ENCODE measurements around the gene SLAMF8. TPM values are rescaled to one million over a fixed set of nuclear protein-coding genes. Genes with fewer than 3 reads are reported as not detected.

The SLAMF8 gene
- total and polyA plus RNA-seq, 12 donors: 0.30 to 24.4 (median 0.99) TPM

- WGBS, 2 donors: 2 to 3% methylated on average over 81 to 88 of the region's 88 CpGs
Measured at GRCh38 chr1:159780583-159781582, 45.8 kb upstream of the SLAMF8 start, which contains the start of gene DUSP23. DUSP23 (plus strand) TSS chr1:159780962; CDS start chr1:159781101, 139 bp downstream.

GRCh38 chr1:159781992-159782391, 44.7 kb upstream of the SLAMF8 start:
- intact Hi-C loops (cut with DNase I): loop anchor here in 6 of 10 donors (5.0 to 10.0 kb wide), 5 partner anchors 110 to 727 kb away; partner anchors contain the start of gene PIGM (in 3 of the 6)
- H3K4me3 ChIP-seq: peak overlapping the region in 6 of 10 donors; percentile 75 to 91 (median 84)
- H3K9me3 ChIP-seq: no peaks in the 10 kb centered on the region
- TF ChIP-seq CTCF (IDR thresholded peaks at IDR 0.05): no peak
- no peak for ATAC-seq
- H3K27ac ChIP-seq: peak overlapping the region in 3 of 10 donors; percentile 78 to 90 (median 81)
- H3K36me3 ChIP-seq: no peaks in the 10 kb centered on the region
- H3K27me3 ChIP-seq: no peaks in the 10 kb centered on the region
- peaks cover 0 to 28% (median 11%) of the 10 kb centered on the region in 9 donors for H3K4me1 ChIP-seq
- 97% methylated on average over 12 of the region's 12 CpGs for WGBS, 2 donors
- no peak for DNase-seq

More at GRCh38 chr1:159780583-159781582, 45.8 kb upstream of the SLAMF8 start, which contains the start of gene DUSP23:
- Histone ChIP-seq H3K9me3 (no peaks in the 10 kb centered on the region), H3K27me3 (no peaks in the 10 kb centered on the region), H3K27ac (peak within 1 kb of the TSS; percentile 16 to 92 (median 81)), H3K36me3 (no peaks in the 10 kb centered on the region), H3K4me3 (peak within 1 kb of the TSS; percentile 66 to 91 (median 80)), H3K4me1 (peaks cover 0 to 28% (median 11%) of the 10 kb centered on the region in 9 donors)
- intact Hi-C loops (cut with DNase I): loop anchor here in 6 of 10 donors (5.0 to 10.0 kb wide), 5 partner anchors 111 to 726 kb away; partner anchors contain the start of gene PIGM (in 3 of the 6)
- DNase-seq: peak; percentile 97 to 98
- TF ChIP-seq CTCF (IDR thresholded peaks at IDR 0.05): peak; percentile 87 to 98 (median 94)
- peak; percentile 98 to 99 (median 99) for ATAC-seq

GRCh38 chr1:159783724-159784123, 42.9 kb upstream of the SLAMF8 start:
- intact Hi-C loops (cut with DNase I): loop anchor here in 6 of 10 donors (5.0 to 10.0 kb wide), 5 partner anchors 109 to 729 kb away; partner anchors contain the start of gene PIGM (in 3 of the 6)
- Histone ChIP-seq H3K36me3 (no peaks in the 10 kb centered on the region), H3K9me3 (no peaks in the 10 kb centered on the region), H3K27me3 (no peaks in the 10 kb centered on the region), H3K27ac (no peak overlapping the region), H3K4me1 (peaks cover 0 to 28% (median 11%) of the 10 kb centered on the region in 9 donors), H3K4me3 (no peak overlapping the region)
- ATAC-seq (no peak), DNase-seq (no peak)
- WGBS, 2 donors: 47 to 57% methylated on average over 1 of the region's 1 CpG
- TF ChIP-seq CTCF (IDR thresholded peaks at IDR 0.05): no peak

- intact Hi-C loops (cut with DNase I): loop anchor here in 3 of 10 donors (10.0 kb wide), 2 partner anchors 248 to 732 kb away; partner anchors contain the start of gene PIGM (in 2 of the 3)
- no peaks in the 10 kb centered on the region for H3K9me3 ChIP-seq
- H3K36me3 ChIP-seq: no peaks in the 10 kb centered on the region
- ATAC-seq (no peak), DNase-seq (no peak)
- peaks cover 0 to 8% (median 3%) of the 10 kb centered on the region in 7 donors for H3K27me3 ChIP-seq
- TF ChIP-seq CTCF (IDR thresholded peaks at IDR 0.05): no peak
- WGBS, 2 donors: 42 to 54% methylated on average over 3 of the region's 3 CpGs
- no peak overlapping the region for H3K4me3 ChIP-seq
- H3K27ac ChIP-seq: no peak overlapping the region
- H3K4me1 ChIP-seq: peaks cover 0 to 7% (median 4%) of the 10 kb centered on the region in 9 donors
Measured at GRCh38 chr1:159786465-159786864, 40.2 kb upstream of the SLAMF8 start.
